Activated CD4-positive, alpha-beta T cell treated with anti-CD3 and anti-CD28 coated beads for 4 hours (primary cell): ENCODE measurements around the gene TRIM17.

Experiments
- DNase-seq, 2 donors: peaks; one replicate each; pipeline ENCODE4 v3.0.0-alpha.2; 2020

TRIM17 gene

GRCh38 chr1:228415853-228416216 lies 826 bp downstream of the TRIM17 start:
- no peak for DNase-seq

GRCh38 chr1:228415221-228415620 lies 1.4 kb downstream of the TRIM17 start:
- no peak for DNase-seq

- DNase-seq, result no peak
Measured at GRCh38 chr1:228414511-228415211, 2.0 kb downstream of the TRIM17 start.

- DNase-seq, result no peak
Measured at GRCh38 chr1:228413241-228414010, 3.2 kb downstream of the TRIM17 start.

GRCh38 chr1:228411548-228412430 lies 4.9 kb downstream of the TRIM17 start:
- DNase-seq, result no peak

GRCh38 chr1:228411121-228411520 lies 5.5 kb downstream of the TRIM17 start:
- DNase-seq, result no peak

GRCh38 chr1:228410671-228411070 lies 6.0 kb downstream of the TRIM17 start:
- DNase-seq, result no peak

GRCh38 chr1:228410015-228410414 lies 6.6 kb downstream of the TRIM17 start:
- DNase-seq, result no peak

- DNase-seq, result no peak
Measured at GRCh38 chr1:228408869-228409805, 7.5 kb downstream of the TRIM17 start.

- DNase-seq, result no peak
Measured at GRCh38 chr1:228408041-228408868, 8.4 kb downstream of the TRIM17 start.

GRCh38 chr1:228407106-228408040 lies 9.3 kb downstream of the TRIM17 start:
- no peak for DNase-seq

- DNase-seq, result no peak
Measured at GRCh38 chr1:228405979-228406228, 10.8 kb downstream of the TRIM17 start.

- no peak for DNase-seq
Measured at GRCh38 chr1:228405200-228405978, 11.3 kb downstream of the TRIM17 start.

- no peak for DNase-seq
Measured at GRCh38 chr1:228404107-228404720, 12.4 kb downstream of the TRIM17 start.

- DNase-seq, result no peak
Measured at GRCh38 chr1:228403231-228403631, 13.4 kb downstream of the TRIM17 start.

- no peak for DNase-seq
Measured at GRCh38 chr1:228402641-228403025, 14.0 kb downstream of the TRIM17 start.

GRCh38 chr1:228401782-228402640 lies 14.7 kb downstream of the TRIM17 start:
- DNase-seq, result no peak
